DOHH2 (cell line): ENCODE results near the gene TAF3.

ENCODE experiments used
- H3F3A ChIP-seq: fragments of 200-600 bp; sonication (generic), shearing (Covaris generic); 2 replicates; pipeline ENCODE4 v1.6.0; 2016; ENCODE audit warnings: antibody characterized with exemption, mild to moderate bottlenecking; ENCODE audit not compliant: control insufficient read depth, insufficient read depth
- H3K27ac ChIP-seq: fragments of 200-600 bp; sonication (generic); 2 replicates; pipeline ENCODE4 v1.5.1; 2014; ENCODE audit warnings: low read depth, mild to moderate bottlenecking, low read length, moderate library complexity
- H3K27me3 ChIP-seq: fragments of 200-600 bp; sonication (generic); 2 replicates; pipeline ENCODE4 v1.6.1; 2014; ENCODE audit warnings: mild to moderate bottlenecking, low read length, mixed read lengths; ENCODE audit not compliant: control insufficient read depth
- H3K36me3 ChIP-seq: fragments of 200-600 bp; sonication (generic); 2 replicates; pipeline ENCODE4 v1.6.1; 2014; ENCODE audit warnings: mild to moderate bottlenecking, low read length, moderate library complexity, mixed read lengths; ENCODE audit not compliant: control insufficient read depth
- H3K4me1 ChIP-seq: fragments of 200-600 bp; sonication (generic); 2 replicates; pipeline ENCODE4 v1.6.1; 2014; ENCODE audit warnings: mild to moderate bottlenecking, low read length, mixed read lengths; ENCODE audit not compliant: control insufficient read depth
- H3K4me2 ChIP-seq: fragments of 200-600 bp; sonication (generic); 2 replicates; pipeline ENCODE4 v1.6.0; 2014; ENCODE audit warnings: mild to moderate bottlenecking, low read length, moderate library complexity
- H3K4me3 ChIP-seq: fragments of 200-600 bp; sonication (generic); 2 replicates; pipeline ENCODE4 v1.5.1; 2014; ENCODE audit warnings: mild to moderate bottlenecking, low read length, mixed read lengths
- H3K79me2 ChIP-seq: fragments of 200-600 bp; sonication (generic); 2 replicates; pipeline ENCODE4 v1.6.1; 2014; ENCODE audit warnings: mild to moderate bottlenecking, low read length, mixed read lengths; ENCODE audit not compliant: control insufficient read depth
- H3K9me2 ChIP-seq: fragments of 200-600 bp; sonication (generic); replicated peaks from 2 replicates; pipeline ENCODE4 v1.6.1; 2014; ENCODE audit warnings: mild to moderate bottlenecking, low read length, mixed read lengths; ENCODE audit not compliant: control insufficient read depth
- H3K9me3 ChIP-seq: fragments of 200-600 bp; sonication (generic); 2 replicates; pipeline ENCODE4 v1.6.1; 2014; ENCODE audit warnings: antibody characterized with exemption, low read length, mixed read lengths; ENCODE audit not compliant: control insufficient read depth, insufficient read depth
- H4K20me1 ChIP-seq: fragments of 200-600 bp; sonication (generic); 2 replicates; pipeline ENCODE4 v1.6.0; 2014; ENCODE audit warnings: low read depth, mild to moderate bottlenecking, antibody characterized with exemption, low read length, moderate library complexity; ENCODE audit not compliant: control insufficient read depth, insufficient read depth
- EZH2phosphoT487 ChIP-seq: fragments of 200-600 bp; sonication (generic); IDR thresholded peaks from 2 replicates; pipeline ENCODE4 v1.6.1; 2017; ENCODE audit warnings: borderline replicate concordance, mild to moderate bottlenecking, antibody characterized with exemption, low read length, moderate library complexity, mixed read lengths
- TF ChIP-seq, protein P1 (sequence below): fragments of 200-600 bp; sonication (generic); IDR thresholded peaks from one replicate; pipeline ENCODE4 v1.5.1; 2014; ENCODE audit warnings: antibody characterized with exemption, mild to moderate bottlenecking, low read depth, low read length; ENCODE audit not compliant: poor library complexity, severe bottlenecking

The TAF3 gene

GRCh38 chr10:7957591-7957990, 139.3 kb downstream of the TAF3 start:
- H3K9me2 ChIP-seq = no peaks in the 10 kb centered on the region
- no peaks in the 10 kb centered on the region for H3F3A ChIP-seq
- no peak overlapping the region for H3K4me3 ChIP-seq
- H3K4me2 ChIP-seq = no peak overlapping the region
- H3K36me3 ChIP-seq = no peaks in the 10 kb centered on the region
- no peaks in the 10 kb centered on the region for H4K20me1 ChIP-seq
- peaks cover 9% of the 10 kb centered on the region for H3K4me1 ChIP-seq
- H3K27me3 ChIP-seq = no peaks in the 10 kb centered on the region
- no peaks in the 10 kb centered on the region; the same call in 1 of the 2 replicates for H3K79me2 ChIP-seq
- no peak overlapping the region for H3K27ac ChIP-seq
- TF ChIP-seq, protein P1, sequence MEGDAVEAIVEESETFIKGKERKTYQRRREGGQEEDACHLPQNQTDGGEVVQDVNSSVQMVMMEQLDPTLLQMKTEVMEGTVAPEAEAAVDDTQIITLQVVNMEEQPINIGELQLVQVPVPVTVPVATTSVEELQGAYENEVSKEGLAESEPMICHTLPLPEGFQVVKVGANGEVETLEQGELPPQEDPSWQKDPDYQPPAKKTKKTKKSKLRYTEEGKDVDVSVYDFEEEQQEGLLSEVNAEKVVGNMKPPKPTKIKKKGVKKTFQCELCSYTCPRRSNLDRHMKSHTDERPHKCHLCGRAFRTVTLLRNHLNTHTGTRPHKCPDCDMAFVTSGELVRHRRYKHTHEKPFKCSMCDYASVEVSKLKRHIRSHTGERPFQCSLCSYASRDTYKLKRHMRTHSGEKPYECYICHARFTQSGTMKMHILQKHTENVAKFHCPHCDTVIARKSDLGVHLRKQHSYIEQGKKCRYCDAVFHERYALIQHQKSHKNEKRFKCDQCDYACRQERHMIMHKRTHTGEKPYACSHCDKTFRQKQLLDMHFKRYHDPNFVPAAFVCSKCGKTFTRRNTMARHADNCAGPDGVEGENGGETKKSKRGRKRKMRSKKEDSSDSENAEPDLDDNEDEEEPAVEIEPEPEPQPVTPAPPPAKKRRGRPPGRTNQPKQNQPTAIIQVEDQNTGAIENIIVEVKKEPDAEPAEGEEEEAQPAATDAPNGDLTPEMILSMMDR = no peak
- TF ChIP-seq EZH2phosphoT487 = no peak
- no peaks in the 10 kb centered on the region for H3K9me3 ChIP-seq

GRCh38 chr10:7958442-7958841, 140.1 kb downstream of the TAF3 start:
- no peak overlapping the region for H3K4me2 ChIP-seq
- 0 out of 2 replicates have a peak, but pooled peaks cover 3% of the 10 kb centered on the region for H3K36me3 ChIP-seq
- no peaks in the 10 kb centered on the region for H3K27me3 ChIP-seq
- no peak for TF ChIP-seq EZH2phosphoT487
- TF ChIP-seq, protein P1 = no peak
- H4K20me1 ChIP-seq = no peaks in the 10 kb centered on the region
- no peak overlapping the region for H3K4me3 ChIP-seq
- no peaks in the 10 kb centered on the region for H3K9me3 ChIP-seq
- no peaks in the 10 kb centered on the region for H3K9me2 ChIP-seq
- peaks cover 9% of the 10 kb centered on the region for H3K4me1 ChIP-seq
- H3K27ac ChIP-seq = no peak overlapping the region
- H3K79me2 ChIP-seq = no peaks in the 10 kb centered on the region; the same call in 1 of the 2 replicates
- H3F3A ChIP-seq = no peaks in the 10 kb centered on the region

DNA sequence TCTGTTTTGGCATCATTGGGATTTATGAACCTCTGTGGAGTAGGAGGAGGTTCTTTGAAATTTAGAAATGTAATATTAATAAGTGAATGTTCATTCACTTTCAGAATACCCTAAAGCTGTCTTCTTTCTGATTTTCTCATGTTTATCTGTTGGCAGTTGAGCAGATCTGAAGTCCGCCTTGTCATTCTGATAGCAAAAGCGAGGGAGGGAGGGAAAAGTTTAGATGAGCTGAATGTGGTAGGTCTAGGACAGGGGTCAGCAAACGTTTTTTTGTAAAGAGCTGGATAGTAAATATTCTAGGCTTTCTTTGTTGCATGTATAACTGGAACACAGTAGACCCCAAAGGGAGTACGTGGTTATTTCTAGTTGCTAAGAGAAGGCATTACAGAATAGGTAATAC, 141.8 kb downstream of the TAF3 start:
- Histone ChIP-seq H4K20me1 (no peaks in the 10 kb centered on the region), H3K27ac (no peak overlapping the region), H3F3A (no peaks in the 10 kb centered on the region), H3K4me3 (no peak overlapping the region), H3K79me2 (no peaks in the 10 kb centered on the region; the same call in 1 of the 2 replicates), H3K4me1 (peaks cover 9% of the 10 kb centered on the region), H3K9me2 (no peaks in the 10 kb centered on the region), H3K36me3 (0 out of 2 replicates have a peak, but pooled peaks cover 3% of the 10 kb centered on the region), H3K27me3 (no peaks in the 10 kb centered on the region), H3K9me3 (no peaks in the 10 kb centered on the region), H3K4me2 (no peak overlapping the region)
- TF ChIP-seq, protein P1 = no peak
- no peak for TF ChIP-seq EZH2phosphoT487
